HG03558 (cell line): Measurements from ENCODE around the gene COQ10B.
A peak's percentile ranks its signal among the peaks of the same experiment; 100 is the strongest.
"Not testable (repeated sequence)": the region's sequence is repeated elsewhere in the genome, so short reads cannot be mapped to it uniquely, and the experiment has no call there.

Experiments
- ATAC-seq: cut with Tn5 transposase; IDR thresholded peaks from one replicate; pipeline ENCODE4 v1.9.1; 2021; ENCODE audit warnings: moderate number of reproducible peaks; ENCODE audit not compliant: unreplicated experiment; ENCODE audit errors: extremely low read depth

The COQ10B gene

GRCh38 chr2:197450465-197450864, 2.9 kb upstream of the COQ10B start:
- ATAC-seq, result no peak

DNA sequence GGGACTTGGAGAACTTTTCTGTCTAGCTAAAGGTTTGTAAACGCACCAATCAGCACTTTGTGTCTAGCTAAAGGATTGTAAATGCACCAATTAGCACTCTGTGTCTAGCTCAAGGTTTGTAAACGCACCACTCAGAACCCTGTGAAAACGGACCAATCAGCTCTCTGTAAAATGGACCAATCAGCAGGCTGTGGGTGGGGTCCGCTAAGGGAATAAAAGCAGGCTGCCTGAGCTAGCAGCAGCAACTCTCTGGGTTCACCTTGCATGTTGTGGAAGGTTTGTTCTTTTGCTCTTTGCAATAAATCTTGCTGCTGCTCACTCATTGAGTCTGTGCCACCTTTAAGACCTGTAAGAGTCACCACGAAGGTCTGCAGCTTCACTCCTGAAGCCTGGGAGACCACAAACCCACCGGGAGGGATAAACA, 2.4 kb upstream of the COQ10B start:
- not testable (repeated sequence) for ATAC-seq

- no peak for ATAC-seq
Observed at GRCh38 chr2:197452754-197453122, 614 bp upstream of the COQ10B start.

DNA sequence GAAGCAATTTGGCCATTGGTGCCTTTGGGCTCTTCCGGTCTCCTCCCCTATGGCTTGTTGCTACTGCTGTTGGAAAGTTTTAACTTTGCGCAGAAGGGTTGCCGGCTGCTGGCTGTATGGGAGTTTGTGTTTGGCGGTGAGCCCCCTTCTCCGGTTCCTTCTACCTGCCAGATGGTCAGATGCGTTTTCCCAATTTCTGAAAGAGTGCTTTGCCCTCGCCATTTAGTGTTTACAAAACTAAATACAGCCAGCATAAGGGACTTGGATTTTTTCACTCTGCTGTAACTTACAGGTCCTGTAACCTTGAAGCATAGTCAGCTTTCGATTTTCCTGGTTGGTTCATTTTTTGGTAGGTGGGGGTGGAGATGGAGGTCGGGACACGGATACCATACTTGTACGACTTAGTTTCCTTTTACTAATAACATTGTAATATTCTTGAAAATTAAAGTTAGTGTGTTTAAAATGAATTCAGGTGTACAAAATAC, 604 bp downstream of the COQ10B start:
- peak; percentile 9 for ATAC-seq

DNA sequence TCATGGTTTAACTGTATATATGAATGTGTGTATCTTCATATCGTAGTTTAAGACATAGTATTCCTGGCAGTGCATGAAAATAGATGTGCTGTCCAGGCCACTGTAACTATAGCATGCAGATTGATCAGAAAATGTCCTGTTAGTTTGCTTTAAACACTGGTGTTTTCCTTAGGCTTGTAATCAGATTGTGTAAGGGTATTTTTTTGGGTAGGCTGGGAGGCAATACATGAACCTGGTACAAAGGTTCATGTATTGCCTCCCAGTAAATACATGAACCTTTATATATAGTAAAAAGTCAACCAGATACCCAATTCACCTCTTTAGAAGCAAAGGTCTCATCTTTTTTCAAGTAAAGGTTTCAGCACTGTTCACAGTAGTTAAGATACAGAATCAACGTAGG, 1.6 kb downstream of the COQ10B start:
- no peak for ATAC-seq

DNA sequence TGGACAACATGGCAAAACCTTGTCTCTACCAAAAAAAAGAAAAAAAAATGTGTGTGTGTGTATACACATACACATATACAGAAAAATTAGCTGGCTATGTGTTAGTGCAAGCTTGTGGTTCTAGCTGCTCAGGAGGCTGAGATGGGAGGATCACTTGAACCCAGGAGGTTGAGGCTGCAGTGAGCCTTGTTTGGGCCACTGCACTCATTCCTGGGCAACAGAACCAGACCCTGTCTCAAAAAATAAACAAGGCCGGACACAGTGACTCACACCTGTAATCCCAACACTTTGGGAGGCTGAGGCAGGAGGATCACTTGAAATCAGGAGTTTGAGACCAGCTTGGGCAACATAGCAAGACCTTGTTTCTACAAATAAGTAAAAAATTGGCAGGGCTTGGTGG, 2.1 kb downstream of the COQ10B start:
- ATAC-seq, result no peak

DNA sequence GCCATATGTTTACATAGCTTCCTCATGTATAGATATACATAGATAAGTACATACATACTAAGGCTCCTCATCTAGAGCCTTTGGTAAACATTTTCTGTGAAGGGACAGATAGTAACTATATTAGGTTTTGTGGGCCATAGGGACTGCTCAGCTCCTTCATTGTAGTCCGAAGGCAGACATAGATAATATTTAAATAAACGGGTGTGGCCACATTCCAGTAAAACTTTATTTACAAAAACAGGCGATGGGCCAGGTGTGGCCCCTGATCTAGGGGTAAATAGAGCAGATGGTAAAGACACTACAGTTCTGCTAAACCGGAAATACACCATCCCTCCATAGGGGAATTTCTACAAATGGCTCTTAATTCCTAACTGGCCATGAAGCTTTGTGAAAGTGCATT, 7.3 kb downstream of the COQ10B start:
- ATAC-seq, result no peak

DNA sequence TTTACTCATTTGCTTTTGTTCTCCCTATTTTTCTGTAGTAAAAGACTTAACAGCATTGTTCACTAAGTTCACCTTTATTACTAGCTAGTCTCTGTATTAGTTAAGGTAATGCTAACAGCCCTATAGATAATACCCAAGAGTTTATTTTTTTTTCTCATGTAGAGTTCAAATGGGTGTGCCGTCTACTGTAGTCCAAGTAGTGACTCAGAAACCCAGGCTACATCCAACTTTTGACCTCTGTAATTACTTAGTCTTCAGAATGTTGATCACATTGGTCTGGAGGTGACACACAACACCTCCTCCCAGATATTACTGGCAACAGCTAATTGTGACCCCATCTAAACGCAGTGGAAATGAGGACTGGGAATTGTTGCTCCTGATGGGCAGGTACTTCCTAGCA, 7.7 kb downstream of the COQ10B start:
- no peak for ATAC-seq

GRCh38 chr2:197464175-197464574, 10.8 kb downstream of the COQ10B start:
- ATAC-seq, result no peak

DNA sequence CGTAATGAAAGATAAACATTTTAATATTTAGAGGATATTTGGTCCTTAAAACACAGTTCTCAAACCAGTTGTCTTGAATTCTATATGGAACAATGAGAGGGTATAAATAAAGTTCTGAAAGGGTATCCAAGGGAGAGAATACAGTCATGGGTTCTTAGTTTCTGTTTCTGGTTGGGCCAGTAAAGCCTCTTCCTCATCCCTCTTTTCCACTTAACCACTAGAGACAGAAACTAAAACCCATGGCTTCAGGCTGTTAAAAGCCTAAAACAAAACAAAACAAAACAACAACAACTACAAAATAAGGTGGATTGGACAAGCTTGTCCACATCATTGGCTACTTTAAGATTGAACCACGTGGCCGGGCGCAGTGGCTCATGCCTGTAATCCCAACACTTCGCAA, 18.8 kb downstream of the COQ10B start:
- ATAC-seq, result no peak

- ATAC-seq, result no peak
Observed at GRCh38 chr2:197477797-197478196, 24.4 kb downstream of the COQ10B start.

GRCh38 chr2:197480165-197481036, 27.0 kb downstream of the COQ10B start:
- ATAC-seq, result no peak

GRCh38 chr2:197484248-197484647, 30.9 kb downstream of the COQ10B start:
- not testable (repeated sequence) for ATAC-seq

- no peak for ATAC-seq
Observed at GRCh38 chr2:197486175-197486574, 32.8 kb downstream of the COQ10B start.

GRCh38 chr2:197487385-197487784, 34.0 kb downstream of the COQ10B start:
- no peak for ATAC-seq

GRCh38 chr2:197495433-197496134, 42.2 kb downstream of the COQ10B start:
- no peak for ATAC-seq

DNA sequence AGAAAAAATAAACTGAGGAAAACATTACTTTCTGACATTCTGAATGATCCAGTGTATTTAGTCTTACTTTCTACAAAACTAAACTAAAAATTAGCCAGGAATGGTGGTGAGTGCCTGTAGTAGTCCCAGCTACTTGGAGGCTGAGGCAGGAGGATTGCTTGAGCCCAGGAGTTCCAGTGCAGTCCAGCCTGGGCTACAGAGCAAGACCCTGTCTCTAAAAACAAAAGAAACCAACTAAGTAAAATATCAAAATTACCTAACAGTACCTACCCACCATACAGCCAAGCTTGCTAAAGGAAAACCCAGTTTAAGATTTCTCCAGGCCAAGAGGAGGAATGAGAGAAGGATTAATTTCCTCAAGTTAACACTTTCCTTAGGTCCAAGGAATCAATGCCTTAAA, 43.3 kb downstream of the COQ10B start:
- no peak for ATAC-seq

- no peak for ATAC-seq
Observed at GRCh38 chr2:197497326-197497725, 44.0 kb downstream of the COQ10B start.

GRCh38 chr2:197498235-197498936, 45.0 kb downstream of the COQ10B start:
- ATAC-seq, result no peak

DNA sequence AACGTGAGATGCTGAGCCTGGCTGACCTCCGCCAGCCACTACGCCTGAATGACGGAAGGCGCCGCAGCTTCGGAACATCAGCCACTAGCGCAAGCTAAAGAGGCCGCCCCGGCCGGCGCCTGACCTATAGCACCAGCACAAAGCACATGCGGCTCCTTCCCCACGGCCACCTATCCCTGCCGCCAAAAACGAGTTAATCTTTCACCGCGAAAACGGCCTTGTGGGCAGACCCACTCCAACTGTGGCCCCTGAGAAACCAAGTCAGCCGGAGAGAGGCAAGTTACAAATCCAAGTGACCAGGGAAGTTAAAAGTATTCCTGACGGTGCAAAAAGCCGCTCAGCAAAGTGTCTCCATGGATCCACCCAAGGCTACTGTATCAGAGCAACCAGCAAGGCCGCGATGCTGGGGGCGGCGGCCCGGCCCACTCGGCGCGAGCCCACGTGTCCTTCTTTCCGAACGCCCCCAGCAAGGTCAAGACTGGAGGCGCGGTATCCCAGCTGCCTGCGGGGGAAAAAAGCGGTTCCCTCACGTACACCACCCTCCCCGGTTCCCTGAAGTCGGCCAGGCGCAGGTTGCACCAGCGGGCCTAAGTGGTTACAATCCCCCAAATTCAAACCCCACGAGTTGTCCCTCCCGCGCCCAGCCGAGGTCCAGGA, 45.7 kb downstream of the COQ10B start:
- peak; percentile 11 for ATAC-seq
